DOHH2 (cell line): ENCODE data around the gene TNNC1.

ENCODE experiments used
- H3F3A ChIP-seq: fragments of 200-600 bp; sonication (generic), shearing (Covaris generic); 2 replicates; pipeline ENCODE4 v1.6.0; 2016; ENCODE audit warnings: antibody characterized with exemption, mild to moderate bottlenecking; ENCODE audit not compliant: control insufficient read depth, insufficient read depth
- H3K27ac ChIP-seq: fragments of 200-600 bp; sonication (generic); 2 replicates; pipeline ENCODE4 v1.5.1; 2014; ENCODE audit warnings: low read depth, mild to moderate bottlenecking, low read length, moderate library complexity
- H3K27me3 ChIP-seq: fragments of 200-600 bp; sonication (generic); 2 replicates; pipeline ENCODE4 v1.6.1; 2014; ENCODE audit warnings: mild to moderate bottlenecking, low read length, mixed read lengths; ENCODE audit not compliant: control insufficient read depth
- H3K36me3 ChIP-seq: fragments of 200-600 bp; sonication (generic); 2 replicates; pipeline ENCODE4 v1.6.1; 2014; ENCODE audit warnings: mild to moderate bottlenecking, low read length, moderate library complexity, mixed read lengths; ENCODE audit not compliant: control insufficient read depth
- H3K4me1 ChIP-seq: fragments of 200-600 bp; sonication (generic); 2 replicates; pipeline ENCODE4 v1.6.1; 2014; ENCODE audit warnings: mild to moderate bottlenecking, low read length, mixed read lengths; ENCODE audit not compliant: control insufficient read depth
- H3K4me2 ChIP-seq: fragments of 200-600 bp; sonication (generic); 2 replicates; pipeline ENCODE4 v1.6.0; 2014; ENCODE audit warnings: mild to moderate bottlenecking, low read length, moderate library complexity
- H3K4me3 ChIP-seq: fragments of 200-600 bp; sonication (generic); 2 replicates; pipeline ENCODE4 v1.5.1; 2014; ENCODE audit warnings: mild to moderate bottlenecking, low read length, mixed read lengths
- H3K79me2 ChIP-seq: fragments of 200-600 bp; sonication (generic); 2 replicates; pipeline ENCODE4 v1.6.1; 2014; ENCODE audit warnings: mild to moderate bottlenecking, low read length, mixed read lengths; ENCODE audit not compliant: control insufficient read depth
- H3K9me2 ChIP-seq: fragments of 200-600 bp; sonication (generic); replicated peaks from 2 replicates; pipeline ENCODE4 v1.6.1; 2014; ENCODE audit warnings: mild to moderate bottlenecking, low read length, mixed read lengths; ENCODE audit not compliant: control insufficient read depth
- H3K9me3 ChIP-seq: fragments of 200-600 bp; sonication (generic); 2 replicates; pipeline ENCODE4 v1.6.1; 2014; ENCODE audit warnings: antibody characterized with exemption, low read length, mixed read lengths; ENCODE audit not compliant: control insufficient read depth, insufficient read depth
- H4K20me1 ChIP-seq: fragments of 200-600 bp; sonication (generic); 2 replicates; pipeline ENCODE4 v1.6.0; 2014; ENCODE audit warnings: low read depth, mild to moderate bottlenecking, antibody characterized with exemption, low read length, moderate library complexity; ENCODE audit not compliant: control insufficient read depth, insufficient read depth
- EZH2phosphoT487 ChIP-seq: fragments of 200-600 bp; sonication (generic); IDR thresholded peaks from 2 replicates; pipeline ENCODE4 v1.6.1; 2017; ENCODE audit warnings: borderline replicate concordance, mild to moderate bottlenecking, antibody characterized with exemption, low read length, moderate library complexity, mixed read lengths
- TF ChIP-seq, protein P1 (sequence below): fragments of 200-600 bp; sonication (generic); IDR thresholded peaks from one replicate; pipeline ENCODE4 v1.5.1; 2014; ENCODE audit warnings: antibody characterized with exemption, mild to moderate bottlenecking, low read depth, low read length; ENCODE audit not compliant: poor library complexity, severe bottlenecking

Gene TNNC1

DNA sequence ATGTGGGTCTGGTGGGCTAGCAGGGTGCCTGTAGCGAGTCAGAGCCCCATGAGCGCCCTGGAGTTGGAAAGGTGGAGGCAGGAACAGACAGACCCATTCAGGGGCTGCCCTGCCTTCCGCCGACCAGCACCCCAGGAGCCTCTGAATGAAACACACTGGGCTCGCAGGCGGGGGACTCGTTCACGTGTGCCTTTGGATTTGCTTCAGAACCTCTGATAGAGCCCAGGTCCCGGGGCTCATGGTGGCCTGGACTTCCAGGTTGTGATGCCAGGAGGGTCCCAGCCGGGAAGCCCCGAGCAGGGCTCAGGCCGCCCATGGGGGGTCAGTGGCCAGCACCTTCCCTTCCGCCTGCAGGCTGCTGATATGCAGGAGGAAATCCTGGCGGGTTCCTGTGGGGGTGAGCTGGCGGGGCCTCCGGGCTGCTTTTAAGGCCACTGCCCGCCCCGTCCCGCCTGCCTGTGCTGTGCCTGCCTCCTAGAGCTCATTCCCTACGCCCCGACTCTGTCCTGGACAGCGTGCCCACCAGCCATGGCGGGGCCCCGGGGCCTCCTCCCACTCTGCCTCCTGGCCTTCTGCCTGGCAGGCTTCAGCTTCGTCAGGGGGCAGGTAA is 41.1 kb upstream of the TNNC1 start, which contains the start of gene STAB1:
Gene STAB1, plus strand, starts transcription at position 453 of the 610 bp plus-strand sequence. Its CDS starts 76 bp downstream, at position 529.
- Histone ChIP-seq H3K9me3 (no peaks in the 10 kb centered on the region), H3K4me1 (no peaks in the 10 kb centered on the region), H4K20me1 (no peaks in the 10 kb centered on the region), H3K27ac (no peak within 1 kb of the TSS), H3K4me2 (no peak within 1 kb of the TSS), H3F3A (no peaks in the 10 kb centered on the region), H3K79me2 (no peaks in the 10 kb centered on the region), H3K9me2 (no peaks in the 10 kb centered on the region), H3K36me3 (peaks cover 27% of the 10 kb centered on the region), H3K4me3 (no peak within 1 kb of the TSS), H3K27me3 (peaks cover 4% of the 10 kb centered on the region; the same call in 1 of the 2 replicates)
- TF ChIP-seq, protein P1, sequence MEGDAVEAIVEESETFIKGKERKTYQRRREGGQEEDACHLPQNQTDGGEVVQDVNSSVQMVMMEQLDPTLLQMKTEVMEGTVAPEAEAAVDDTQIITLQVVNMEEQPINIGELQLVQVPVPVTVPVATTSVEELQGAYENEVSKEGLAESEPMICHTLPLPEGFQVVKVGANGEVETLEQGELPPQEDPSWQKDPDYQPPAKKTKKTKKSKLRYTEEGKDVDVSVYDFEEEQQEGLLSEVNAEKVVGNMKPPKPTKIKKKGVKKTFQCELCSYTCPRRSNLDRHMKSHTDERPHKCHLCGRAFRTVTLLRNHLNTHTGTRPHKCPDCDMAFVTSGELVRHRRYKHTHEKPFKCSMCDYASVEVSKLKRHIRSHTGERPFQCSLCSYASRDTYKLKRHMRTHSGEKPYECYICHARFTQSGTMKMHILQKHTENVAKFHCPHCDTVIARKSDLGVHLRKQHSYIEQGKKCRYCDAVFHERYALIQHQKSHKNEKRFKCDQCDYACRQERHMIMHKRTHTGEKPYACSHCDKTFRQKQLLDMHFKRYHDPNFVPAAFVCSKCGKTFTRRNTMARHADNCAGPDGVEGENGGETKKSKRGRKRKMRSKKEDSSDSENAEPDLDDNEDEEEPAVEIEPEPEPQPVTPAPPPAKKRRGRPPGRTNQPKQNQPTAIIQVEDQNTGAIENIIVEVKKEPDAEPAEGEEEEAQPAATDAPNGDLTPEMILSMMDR, result no peak
- TF ChIP-seq EZH2phosphoT487, result no peak

DNA sequence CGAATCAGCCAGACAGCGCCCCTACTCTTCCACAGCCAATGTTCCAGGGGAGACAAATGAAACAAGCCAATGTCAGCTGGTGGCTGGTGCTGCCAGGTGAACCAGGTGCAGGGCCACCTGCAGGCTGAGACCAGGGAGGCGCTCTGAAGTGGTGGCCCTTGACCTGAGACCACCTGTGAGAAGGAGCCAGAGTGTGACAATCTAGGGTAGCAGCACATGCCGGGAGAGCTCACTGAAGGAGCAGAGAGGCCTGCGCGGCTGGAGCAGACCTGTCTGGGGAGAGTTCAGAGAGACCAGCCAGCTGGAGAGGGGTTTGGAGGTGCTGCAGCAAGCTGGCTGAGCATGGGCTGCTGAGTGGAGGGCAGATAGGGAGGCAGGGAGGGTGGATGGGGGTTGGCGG is 40.6 kb upstream of the TNNC1 start:
- no peaks in the 10 kb centered on the region for H3K9me2 ChIP-seq
- H3K79me2 ChIP-seq, result no peaks in the 10 kb centered on the region
- no peaks in the 10 kb centered on the region for H3F3A ChIP-seq
- H3K4me3 ChIP-seq, result no peak overlapping the region
- no peaks in the 10 kb centered on the region for H3K4me1 ChIP-seq
- no peak overlapping the region for H3K4me2 ChIP-seq
- H3K27ac ChIP-seq, result no peak overlapping the region
- H4K20me1 ChIP-seq, result no peaks in the 10 kb centered on the region
- H3K9me3 ChIP-seq, result no peaks in the 10 kb centered on the region
- H3K36me3 ChIP-seq, result peaks cover 33% of the 10 kb centered on the region
- H3K27me3 ChIP-seq, result peaks cover 4% of the 10 kb centered on the region; the same call in 1 of the 2 replicates
- TF ChIP-seq, protein P1, result no peak
- TF ChIP-seq EZH2phosphoT487, result no peak

DNA sequence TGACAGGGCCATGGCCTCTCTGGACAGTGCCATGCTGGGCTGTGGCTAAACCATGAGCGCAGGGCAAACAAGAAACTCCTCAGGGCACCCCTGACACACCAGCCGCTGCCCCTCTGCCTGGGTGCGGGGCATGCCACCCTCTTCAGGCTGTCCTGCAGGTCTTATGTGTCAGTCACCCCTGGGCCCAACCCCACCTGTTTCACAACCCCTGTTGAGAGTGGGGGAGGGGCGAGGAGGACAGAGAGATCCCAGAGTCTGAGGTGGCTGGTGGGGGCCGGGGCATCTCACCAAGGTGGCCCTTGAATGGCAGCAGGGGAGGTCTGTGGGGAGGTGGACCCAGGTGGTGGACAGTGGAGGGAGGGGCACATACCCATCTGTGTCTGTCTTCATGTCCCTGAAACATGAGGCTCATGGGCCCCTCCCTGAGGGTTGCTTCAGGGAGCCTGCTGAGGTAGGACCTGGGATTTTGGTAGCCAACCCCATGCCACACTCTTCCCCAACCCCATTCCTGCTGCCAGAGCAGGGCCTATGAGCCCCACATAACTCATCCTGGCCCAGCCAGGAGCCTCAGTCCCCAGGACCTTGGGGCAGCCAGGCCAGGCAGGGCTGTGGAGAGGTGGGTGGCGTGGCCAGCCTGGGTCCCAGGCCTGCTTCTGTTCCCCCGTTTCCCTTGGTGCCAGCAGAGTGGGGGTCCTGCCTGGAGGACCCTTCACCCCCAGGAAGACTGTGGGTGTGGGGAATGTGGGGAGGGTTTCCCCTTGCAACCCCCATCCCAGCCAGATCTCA is 39.6 kb upstream of the TNNC1 start:
- TF ChIP-seq EZH2phosphoT487, result no peak
- TF ChIP-seq, protein P1, result no peak
- H4K20me1 ChIP-seq, result no peaks in the 10 kb centered on the region
- no peak overlapping the region for H3K27ac ChIP-seq
- peaks cover 39% of the 10 kb centered on the region for H3K36me3 ChIP-seq
- H3F3A ChIP-seq, result no peaks in the 10 kb centered on the region
- no peak overlapping the region for H3K4me3 ChIP-seq
- no peaks in the 10 kb centered on the region for H3K9me3 ChIP-seq
- no peaks in the 10 kb centered on the region for H3K79me2 ChIP-seq
- no peak overlapping the region for H3K4me2 ChIP-seq
- H3K4me1 ChIP-seq, result no peaks in the 10 kb centered on the region
- peaks cover 4% of the 10 kb centered on the region; the same call in 1 of the 2 replicates for H3K27me3 ChIP-seq
- no peaks in the 10 kb centered on the region for H3K9me2 ChIP-seq
